Skeletal muscle tissue (tissue), 5 donors: ENCODE data around the gene CCAR1. TPM values are rescaled to one million over a fixed set of nuclear protein-coding genes. Genes with fewer than 3 reads are reported as not detected.
"Not testable (repeated sequence)": the region's sequence is repeated elsewhere in the genome, so short reads cannot be mapped to it uniquely, and the experiment has no call there.

ENCODE experiments used
- H3K27ac ChIP-seq: one replicate; pipeline ENCODE4 v1.7.0; 2013; ENCODE audit warnings: mild to moderate bottlenecking, low read depth, low read length, inconsistent platforms
- H3K27me3 ChIP-seq, 3 donors: one replicate each; pipeline ENCODE4 v1.7.0; 2013; ENCODE audit warnings: low read length in 3 of 3; ENCODE audit not compliant: control insufficient read depth in 3 of 3, insufficient read depth in 3 of 3
- H3K36me3 ChIP-seq, 3 donors: one replicate each; pipeline ENCODE4 v1.7.0; 2013; ENCODE audit warnings: low read length in 3 of 3; ENCODE audit not compliant: control insufficient read depth in 3 of 3, insufficient read depth in 3 of 3
- H3K4me1 ChIP-seq, 3 donors: one replicate each; pipeline ENCODE4 v1.7.0; 2013; ENCODE audit warnings: low read length in 3 of 3, mild to moderate bottlenecking in 3 of 3; ENCODE audit not compliant: control insufficient read depth in 3 of 3, insufficient read depth in 3 of 3
- H3K4me3 ChIP-seq, 3 donors: one replicate each; pipeline ENCODE4 v1.7.0; 2013; ENCODE audit warnings: low read length in 3 of 3
- H3K9ac ChIP-seq, 3 donors: one replicate each; pipeline ENCODE4 v1.7.0; 2013; ENCODE audit warnings: low read length in 3 of 3, mild to moderate bottlenecking in 3 of 3, moderate library complexity in 2 of 3, low read depth in 1 of 3
- H3K9me3 ChIP-seq, 3 donors: one replicate each; pipeline ENCODE4 v1.7.0; 2013; ENCODE audit warnings: low read length in 3 of 3; ENCODE audit not compliant: control insufficient read depth in 3 of 3
- small RNA-seq: library from RNA; depleted of rRNA; stranded (forward); fragments of <200 nt; gene quantifications from one replicate; pipeline ENCODE3, GENCODE V24; 2014
- total RNA-seq: library from RNA; depleted of rRNA; stranded (reverse); fragments of >200 nt; gene quantifications from one replicate; pipeline ENCODE4 v1.2.3, GENCODE V29; 2014
- donor health status: Osteomylitis.

The CCAR1 gene
- total RNA-seq, 1 donor from 2014 or later, result 17.2 TPM

DNA sequence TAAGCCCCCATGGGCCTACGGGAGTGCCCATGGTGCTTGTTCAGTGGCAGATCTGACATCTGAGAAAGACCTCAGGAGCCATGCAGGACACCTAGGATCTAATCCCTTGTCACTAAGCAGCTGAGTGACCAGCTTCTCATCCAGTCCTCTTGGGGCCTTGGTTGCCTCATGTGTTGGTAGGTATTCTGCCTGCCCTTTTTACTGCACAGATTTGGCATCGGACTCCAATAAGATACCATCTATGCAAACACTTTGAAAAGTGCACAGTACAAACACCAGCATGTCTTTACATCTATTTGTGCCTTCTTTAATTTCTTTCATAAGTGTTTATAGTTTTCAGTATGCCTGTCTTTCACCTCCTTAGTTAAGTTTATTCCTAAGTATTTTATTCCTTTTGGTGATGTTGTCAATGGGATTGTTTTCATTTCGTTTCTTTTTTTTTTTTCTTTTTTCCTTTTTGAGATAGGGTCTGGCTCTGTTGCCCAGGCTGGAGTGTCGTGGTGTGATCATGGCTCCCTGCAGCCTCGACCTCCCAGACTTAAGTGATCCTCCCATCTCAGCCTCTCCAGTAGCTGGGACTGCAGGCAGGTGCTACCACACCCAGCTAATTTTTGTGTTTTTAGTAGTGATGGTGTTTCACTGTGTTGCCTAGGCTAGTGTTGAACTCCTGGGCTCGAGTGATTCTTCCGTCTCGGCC is 116.7 kb downstream of the CCAR1 start:
- no peak overlapping the region for H3K9ac ChIP-seq
- H3K27ac ChIP-seq, result no peak overlapping the region
- no peaks in the 10 kb centered on the region for H3K9me3 ChIP-seq
- no peaks in the 10 kb centered on the region for H3K4me1 ChIP-seq
- no peaks in the 10 kb centered on the region for H3K36me3 ChIP-seq
- no peak overlapping the region for H3K4me3 ChIP-seq
- no peaks in the 10 kb centered on the region for H3K27me3 ChIP-seq

GRCh38 chr10:68840650-68841049 is 119.6 kb downstream of the CCAR1 start:
- H3K36me3 ChIP-seq, H3K4me3 ChIP-seq, H3K27me3 ChIP-seq, H3K27ac ChIP-seq, H3K4me1 ChIP-seq, H3K9me3 ChIP-seq, H3K9ac ChIP-seq: not testable (repeated sequence)

Small RNAs within 50 kb of the gene (small RNA-seq; reads per million reads assigned to genes)
- gene MIR1254-1 (not detected), gene RF00019 (not detected)

Other genes starting within 250 kb of the CCAR1 start
- 16.7 TPM for gene DNA2, start 249.3 kb upstream of the CCAR1 start, total RNA-seq
- gene SLC25A16, start 193.7 kb upstream of the CCAR1 start, total RNA-seq, result 14.6 TPM
- gene TET1, start 160.9 kb upstream of the CCAR1 start, total RNA-seq, result 15.1 TPM
- 3.7 TPM for gene STOX1, start 106.3 kb downstream of the CCAR1 start, total RNA-seq
- gene DDX50, start 180.1 kb downstream of the CCAR1 start, total RNA-seq, result 42.3 TPM
- 24.5 TPM for gene DDX21, start 234.9 kb downstream of the CCAR1 start, total RNA-seq